KMS-11 (cell line): ENCODE measurements around the gene LYST.

Experiments
- H2AFZ ChIP-seq: fragments of 200-600 bp; sonication (generic); 2 replicates; pipeline ENCODE4 v1.6.1; 2016; ENCODE audit warnings: antibody characterized with exemption, mixed run types, low read depth
- H3K27ac ChIP-seq: fragments of 200-600 bp; sonication (generic); 2 replicates; pipeline ENCODE4 v1.6.1; 2016; ENCODE audit warnings: mild to moderate bottlenecking, mixed run types
- H3K27me3 ChIP-seq: fragments of 200-600 bp; sonication (generic); 2 replicates; pipeline ENCODE4 v1.6.1; 2017; ENCODE audit warnings: mild to moderate bottlenecking, low read depth, mixed run types, moderate library complexity; ENCODE audit not compliant: insufficient read depth
- H3K36me3 ChIP-seq: fragments of 200-600 bp; sonication (generic); 2 replicates; pipeline ENCODE4 v1.6.1; 2017; ENCODE audit warnings: mild to moderate bottlenecking, mixed run types; ENCODE audit not compliant: insufficient read depth
- H3K4me1 ChIP-seq: fragments of 200-600 bp; sonication (generic); 2 replicates; pipeline ENCODE4 v1.6.1; 2016; ENCODE audit warnings: mild to moderate bottlenecking, low read depth, mixed run types; ENCODE audit not compliant: poor library complexity, severe bottlenecking
- H3K4me2 ChIP-seq: fragments of 200-600 bp; sonication (generic); 2 replicates; pipeline ENCODE4 v1.7.0; 2016; ENCODE audit warnings: mild to moderate bottlenecking, mixed run types
- H3K4me3 ChIP-seq: fragments of 200-600 bp; sonication (generic); IDR thresholded peaks from 2 replicates; pipeline ENCODE4 v1.6.1; 2017; ENCODE audit warnings: low read depth, low read length, mixed read lengths; ENCODE audit not compliant: insufficient read depth
- H3K79me2 ChIP-seq: fragments of 200-600 bp; sonication (generic); 2 replicates; pipeline ENCODE4 v1.6.1; 2016; ENCODE audit warnings: low read depth, mixed run types; ENCODE audit not compliant: insufficient read depth
- H3K9ac ChIP-seq: fragments of 200-600 bp; sonication (generic); 2 replicates; pipeline ENCODE4 v1.6.1; 2016; ENCODE audit warnings: mild to moderate bottlenecking, mixed run types
- H4K20me1 ChIP-seq: fragments of 200-600 bp; sonication (generic); 2 replicates; pipeline ENCODE4 v1.6.1; 2016; ENCODE audit warnings: mild to moderate bottlenecking, mixed run types; ENCODE audit not compliant: insufficient read depth
- TF ChIP-seq, protein P1 (sequence below): fragments of 200-600 bp; sonication (generic); conservative IDR thresholded peaks from 2 replicates; pipeline ENCODE4 v1.6.1; 2017; ENCODE audit warnings: low read depth, mild to moderate bottlenecking, antibody characterized with exemption, low read length, moderate library complexity, mixed read lengths

The LYST gene

DNA sequence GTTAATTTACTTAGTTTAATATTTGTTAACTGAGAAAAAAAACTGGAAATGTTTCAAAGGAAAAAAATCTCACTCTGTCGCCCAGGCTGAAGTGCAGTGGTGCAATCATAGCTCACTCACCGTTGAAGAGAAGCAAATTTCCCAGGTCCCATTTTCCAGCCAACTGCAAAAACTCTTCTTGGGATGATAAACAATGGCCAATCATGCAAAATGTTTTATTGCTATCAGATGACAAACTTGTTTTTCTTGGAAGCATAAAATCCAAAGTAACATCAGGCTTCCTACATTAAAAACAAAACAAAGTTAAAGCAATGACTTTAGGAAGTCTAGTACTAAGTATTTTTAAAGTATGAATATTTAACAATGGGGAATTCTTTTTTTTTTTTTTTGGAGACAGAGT lies 84.9 kb downstream of the LYST start:
- Histone ChIP-seq H3K4me2 (no peak overlapping the region), H3K27ac (no peak overlapping the region), H3K27me3 (no peaks in the 10 kb centered on the region), H3K36me3 (no peaks in the 10 kb centered on the region), H3K4me3 (no peak overlapping the region), H3K4me1 (no peaks in the 10 kb centered on the region), H3K79me2 (no peaks in the 10 kb centered on the region), H3K9ac (no peak overlapping the region), H4K20me1 (no peaks in the 10 kb centered on the region), H2AFZ (no peak overlapping the region)
- TF ChIP-seq, protein P1, sequence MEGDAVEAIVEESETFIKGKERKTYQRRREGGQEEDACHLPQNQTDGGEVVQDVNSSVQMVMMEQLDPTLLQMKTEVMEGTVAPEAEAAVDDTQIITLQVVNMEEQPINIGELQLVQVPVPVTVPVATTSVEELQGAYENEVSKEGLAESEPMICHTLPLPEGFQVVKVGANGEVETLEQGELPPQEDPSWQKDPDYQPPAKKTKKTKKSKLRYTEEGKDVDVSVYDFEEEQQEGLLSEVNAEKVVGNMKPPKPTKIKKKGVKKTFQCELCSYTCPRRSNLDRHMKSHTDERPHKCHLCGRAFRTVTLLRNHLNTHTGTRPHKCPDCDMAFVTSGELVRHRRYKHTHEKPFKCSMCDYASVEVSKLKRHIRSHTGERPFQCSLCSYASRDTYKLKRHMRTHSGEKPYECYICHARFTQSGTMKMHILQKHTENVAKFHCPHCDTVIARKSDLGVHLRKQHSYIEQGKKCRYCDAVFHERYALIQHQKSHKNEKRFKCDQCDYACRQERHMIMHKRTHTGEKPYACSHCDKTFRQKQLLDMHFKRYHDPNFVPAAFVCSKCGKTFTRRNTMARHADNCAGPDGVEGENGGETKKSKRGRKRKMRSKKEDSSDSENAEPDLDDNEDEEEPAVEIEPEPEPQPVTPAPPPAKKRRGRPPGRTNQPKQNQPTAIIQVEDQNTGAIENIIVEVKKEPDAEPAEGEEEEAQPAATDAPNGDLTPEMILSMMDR, result no peak

- H2AFZ ChIP-seq, result no peak overlapping the region
- H3K27me3 ChIP-seq, result no peaks in the 10 kb centered on the region
- H3K36me3 ChIP-seq, result no peaks in the 10 kb centered on the region
- H3K4me1 ChIP-seq, result no peaks in the 10 kb centered on the region
- no peaks in the 10 kb centered on the region for H3K79me2 ChIP-seq
- H3K4me3 ChIP-seq, result no peak overlapping the region
- no peak overlapping the region for H3K9ac ChIP-seq
- H4K20me1 ChIP-seq, result no peaks in the 10 kb centered on the region
- TF ChIP-seq, protein P1, result no peak
- no peak overlapping the region for H3K27ac ChIP-seq
- H3K4me2 ChIP-seq, result no peak overlapping the region
Observed at GRCh38 chr1:235779770-235780169, 86.9 kb downstream of the LYST start.

DNA sequence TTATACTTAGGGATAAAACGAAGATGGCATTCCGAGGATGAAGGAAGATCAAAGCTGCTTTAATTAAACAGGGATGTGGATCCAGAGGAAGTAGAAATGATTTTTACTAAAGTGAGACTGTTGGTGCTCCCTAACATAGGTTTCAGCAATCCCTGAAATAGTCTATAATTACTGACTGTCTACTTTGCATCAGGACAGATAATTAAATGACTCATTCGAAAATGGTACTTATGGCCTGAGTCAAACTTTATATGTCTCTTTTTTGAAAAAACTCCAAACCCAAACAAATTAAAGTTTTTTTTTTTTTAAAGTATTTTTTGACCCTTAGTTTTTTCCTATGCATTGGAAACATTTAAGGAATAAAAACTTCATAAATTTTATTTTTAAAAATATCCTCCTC lies 90.3 kb downstream of the LYST start:
- no peaks in the 10 kb centered on the region for H3K36me3 ChIP-seq
- no peak overlapping the region for H3K4me2 ChIP-seq
- TF ChIP-seq, protein P1, result no peak
- no peak overlapping the region for H3K4me3 ChIP-seq
- no peaks in the 10 kb centered on the region for H3K27me3 ChIP-seq
- no peaks in the 10 kb centered on the region for H4K20me1 ChIP-seq
- H3K4me1 ChIP-seq, result no peaks in the 10 kb centered on the region
- no peak overlapping the region for H3K9ac ChIP-seq
- no peaks in the 10 kb centered on the region for H3K79me2 ChIP-seq
- H2AFZ ChIP-seq, result no peak overlapping the region
- no peak overlapping the region for H3K27ac ChIP-seq

- Histone ChIP-seq H3K27ac (no peak overlapping the region), H2AFZ (no peak overlapping the region), H3K9ac (no peak overlapping the region), H3K4me2 (no peak overlapping the region), H4K20me1 (no peaks in the 10 kb centered on the region), H3K79me2 (no peaks in the 10 kb centered on the region), H3K4me1 (no peaks in the 10 kb centered on the region), H3K36me3 (no peaks in the 10 kb centered on the region), H3K27me3 (no peaks in the 10 kb centered on the region), H3K4me3 (no peak overlapping the region)
- TF ChIP-seq, protein P1, result no peak
Observed at GRCh38 chr1:235775246-235775860, 91.4 kb downstream of the LYST start.
